HG02678 (cell line): ENCODE measurements around the gene CD82.

Experiments used
- ATAC-seq: cut with Tn5 transposase; IDR thresholded peaks from one replicate; pipeline ENCODE4 v1.9.1; 2021; ENCODE audit warnings: mild to moderate bottlenecking, moderate library complexity; ENCODE audit not compliant: unreplicated experiment

The CD82 gene, protein sequence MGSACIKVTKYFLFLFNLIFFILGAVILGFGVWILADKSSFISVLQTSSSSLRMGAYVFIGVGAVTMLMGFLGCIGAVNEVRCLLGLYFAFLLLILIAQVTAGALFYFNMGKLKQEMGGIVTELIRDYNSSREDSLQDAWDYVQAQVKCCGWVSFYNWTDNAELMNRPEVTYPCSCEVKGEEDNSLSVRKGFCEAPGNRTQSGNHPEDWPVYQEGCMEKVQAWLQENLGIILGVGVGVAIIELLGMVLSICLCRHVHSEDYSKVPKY

DNA sequence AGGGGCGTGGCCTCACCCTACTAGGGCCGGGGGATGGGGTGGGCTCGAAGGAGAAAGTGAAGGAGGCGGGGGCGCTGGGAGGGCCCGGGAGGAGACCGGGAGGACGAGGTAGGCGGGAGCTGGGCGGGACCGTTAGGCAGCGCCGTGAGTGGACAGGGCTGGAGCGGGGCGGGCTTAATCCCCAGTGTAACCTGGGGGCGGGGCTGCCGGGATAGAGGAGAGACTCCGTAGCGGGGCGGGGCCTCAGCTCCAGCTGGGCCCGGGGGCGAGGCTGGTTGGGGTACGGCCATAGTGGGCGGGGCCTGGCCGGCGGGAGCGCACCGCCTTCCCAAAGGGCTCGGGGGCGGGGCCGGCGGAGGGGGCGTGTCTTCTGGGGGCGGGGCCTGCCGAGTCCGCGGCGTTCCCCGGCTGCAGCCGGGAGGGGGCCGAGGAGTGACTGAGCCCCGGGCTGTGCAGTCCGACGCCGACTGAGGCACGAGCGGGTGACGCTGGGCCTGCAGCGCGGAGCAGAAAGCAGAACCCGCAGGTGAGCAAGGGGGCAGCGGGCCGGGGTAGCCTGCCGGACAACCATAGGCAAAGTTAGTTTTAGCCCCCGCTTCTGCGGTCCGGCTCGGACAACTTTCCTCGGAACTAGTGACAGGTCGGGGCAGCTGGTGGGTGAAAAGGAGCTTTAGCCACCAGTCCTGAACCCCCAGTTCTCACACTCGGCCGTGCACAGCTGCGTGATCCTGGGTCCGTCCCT lies at the start of gene CD82:
TSS of gene CD82 (plus strand) at position 453 of the 742 bp plus-strand sequence. CDS start 29,000 bp downstream, outside the sequence.
- peak; percentile 73 for ATAC-seq

- ATAC-seq: no peak
Measured at GRCh38 chr11:44516688-44517507, 48.6 kb upstream of the CD82 start.

DNA sequence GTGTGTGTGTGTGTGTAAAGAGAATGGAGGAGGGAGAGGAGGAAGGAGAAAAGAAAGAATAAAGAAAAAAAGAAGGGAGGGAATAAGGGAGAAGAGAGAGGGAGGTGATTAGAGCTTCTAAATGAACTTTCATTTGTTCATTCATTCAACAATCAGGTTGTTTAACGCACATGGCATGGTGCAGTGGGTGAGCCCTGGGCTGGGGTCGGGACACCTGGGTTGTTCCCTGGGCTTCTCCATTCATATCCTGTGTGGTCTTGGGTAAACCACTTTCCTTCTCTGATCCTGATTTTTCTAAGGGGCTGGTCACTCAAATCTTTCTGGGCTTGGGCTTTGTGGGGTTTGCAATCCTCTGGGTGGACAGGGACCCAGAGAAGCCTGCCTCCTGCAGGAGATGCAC lies 47.9 kb upstream of the CD82 start:
- no peak for ATAC-seq

DNA sequence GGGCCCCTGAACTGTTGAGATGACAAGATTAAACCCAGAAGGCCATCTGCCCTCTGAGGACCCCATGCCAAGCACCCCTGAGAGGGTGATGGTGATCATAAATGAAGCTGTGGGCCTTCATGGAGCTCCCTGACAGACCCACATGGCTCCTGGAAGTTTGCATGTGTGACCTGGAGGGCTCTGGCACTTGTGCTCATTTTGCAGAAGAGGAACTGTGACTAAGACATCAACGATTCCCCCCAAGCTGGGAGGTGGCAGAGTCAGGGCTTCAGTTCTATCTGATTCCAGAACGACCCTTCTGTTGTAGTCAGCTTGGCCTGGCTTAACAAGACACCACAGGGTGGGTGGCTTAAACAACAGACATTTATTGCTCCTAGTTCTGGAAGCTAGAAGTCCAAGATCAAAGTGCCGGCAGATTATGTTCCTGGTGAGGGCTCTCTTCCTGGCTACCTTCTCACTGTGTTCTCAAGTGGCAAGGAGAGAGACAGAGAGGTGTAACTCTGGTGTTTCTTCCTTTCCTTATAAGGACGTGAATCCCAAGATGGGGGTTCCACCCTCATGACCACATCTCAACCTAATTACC lies 46.4 kb upstream of the CD82 start:
- no peak for ATAC-seq

GRCh38 chr11:44519989-44520737 lies 45.3 kb upstream of the CD82 start:
- no peak for ATAC-seq

DNA sequence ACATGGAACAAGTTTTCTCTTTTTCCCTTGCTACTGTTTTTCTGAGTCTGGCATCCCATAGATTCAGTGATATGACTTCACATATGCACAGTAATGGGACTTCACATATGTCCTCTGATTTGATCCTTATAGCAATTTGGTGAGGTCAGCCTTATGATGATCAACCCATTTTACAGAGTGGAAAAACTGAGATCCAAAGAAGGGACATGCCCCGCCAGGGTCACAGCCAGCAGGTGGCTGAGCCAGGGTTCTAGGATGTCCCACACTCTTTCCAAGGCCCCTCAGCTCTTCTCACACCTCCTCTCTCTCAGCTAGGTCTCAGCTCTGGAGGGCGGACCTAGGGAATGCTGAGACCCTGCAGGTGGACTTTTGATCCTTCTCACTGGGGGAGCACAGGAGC lies 44.3 kb upstream of the CD82 start:
- no peak for ATAC-seq

DNA sequence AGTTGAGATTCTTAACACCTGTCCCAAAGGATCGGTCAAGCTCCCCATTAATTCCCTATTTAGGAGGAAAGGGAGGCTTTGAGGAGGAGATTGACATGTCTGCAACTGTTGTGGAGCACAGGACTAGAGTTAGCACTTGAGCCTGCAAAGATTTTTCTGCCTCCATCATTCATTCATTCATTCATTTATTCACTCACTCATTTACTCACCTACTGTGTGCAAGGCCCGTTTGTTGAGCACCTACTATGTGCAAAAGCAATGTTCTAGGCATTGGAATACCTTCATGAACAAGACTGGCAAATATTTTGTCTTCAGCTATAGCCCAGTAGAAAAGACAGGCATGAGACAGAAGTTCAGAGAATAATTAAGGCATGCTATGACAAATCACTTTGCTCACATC lies 43.2 kb upstream of the CD82 start:
- no peak for ATAC-seq

DNA sequence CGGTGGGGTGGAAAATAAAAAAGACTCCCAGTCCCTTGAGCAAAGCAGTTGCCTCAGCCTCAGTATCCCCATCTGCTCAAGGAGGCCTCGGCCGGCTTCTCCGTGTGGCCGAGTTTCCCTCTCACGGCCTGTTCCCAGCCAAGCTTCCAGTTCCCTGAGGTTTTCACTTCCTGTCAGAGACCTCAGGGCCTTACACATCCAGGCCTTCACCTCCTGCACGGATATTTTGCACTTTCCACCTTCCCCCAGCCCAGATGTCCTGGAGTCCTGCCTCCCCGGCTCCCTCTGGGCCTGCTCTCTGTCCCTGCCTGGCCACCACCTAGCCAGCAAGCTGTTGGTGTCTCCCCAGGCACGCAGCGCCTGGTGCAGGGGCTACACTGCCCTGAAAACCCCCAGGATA lies 41.1 kb upstream of the CD82 start:
- ATAC-seq: no peak

GRCh38 chr11:44524751-44525201 lies 40.7 kb upstream of the CD82 start:
- no peak for ATAC-seq

DNA sequence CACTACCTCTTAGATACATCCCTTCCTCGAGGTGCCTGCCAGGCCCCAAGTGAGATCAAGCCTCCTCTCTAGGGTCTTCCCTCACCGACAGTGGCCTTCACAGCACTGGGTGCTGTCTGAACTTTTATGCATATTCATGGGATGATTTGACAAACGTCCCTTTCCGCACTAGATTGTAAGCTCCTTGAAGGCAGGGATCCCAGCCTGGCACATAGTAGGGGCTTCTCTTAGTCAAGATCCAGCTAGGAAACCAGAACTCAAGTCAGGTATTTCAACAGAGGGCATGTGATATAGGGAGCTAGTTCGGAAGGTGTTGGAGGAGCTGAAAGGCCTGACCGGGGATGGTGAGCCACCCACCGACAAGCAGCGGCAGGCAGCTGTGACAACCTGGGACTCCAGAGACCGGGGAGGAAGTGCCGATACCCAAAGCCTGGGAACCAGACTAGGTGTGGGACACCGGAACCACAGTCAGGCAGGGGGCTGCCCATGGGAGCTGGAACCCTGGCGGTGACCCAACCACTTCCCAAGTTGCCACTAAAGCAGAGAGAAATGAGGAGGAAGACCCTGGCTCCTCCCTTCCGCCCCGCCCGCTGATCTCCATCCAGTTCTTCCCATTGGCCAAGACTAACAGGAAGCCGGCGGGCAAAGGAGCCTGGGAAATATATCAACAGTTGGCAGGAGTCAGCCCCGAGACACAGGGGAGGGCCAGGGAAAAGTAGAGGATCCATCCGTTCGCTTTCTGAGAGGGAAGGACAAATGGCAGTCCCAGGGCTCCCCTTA lies 39.8 kb upstream of the CD82 start:
- ATAC-seq: no peak

DNA sequence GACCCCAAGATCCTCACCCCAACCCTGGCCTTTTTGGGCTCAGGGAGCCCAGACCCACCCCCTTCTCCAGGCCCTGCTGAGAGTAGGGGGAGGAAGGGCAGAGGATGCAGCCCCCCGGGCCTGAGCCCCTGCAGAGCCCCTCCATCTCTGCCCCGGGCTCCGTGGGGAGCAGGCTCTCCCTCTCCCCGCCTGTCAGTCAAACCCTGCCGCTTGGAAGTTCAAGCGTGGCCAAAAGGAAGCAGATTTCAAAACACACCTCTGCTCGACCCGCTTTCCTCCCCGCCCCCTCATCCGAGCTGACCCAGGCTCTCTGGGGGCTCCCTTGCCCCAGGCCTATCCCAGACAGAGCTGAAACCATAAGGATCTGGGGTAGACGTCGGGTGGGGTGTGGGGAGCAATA lies 39.0 kb upstream of the CD82 start:
- ATAC-seq: no peak

- no peak for ATAC-seq
Measured at GRCh38 chr11:44527476-44527875, 38.0 kb upstream of the CD82 start.

GRCh38 chr11:44528103-44528502 lies 37.4 kb upstream of the CD82 start:
- ATAC-seq: no peak

DNA sequence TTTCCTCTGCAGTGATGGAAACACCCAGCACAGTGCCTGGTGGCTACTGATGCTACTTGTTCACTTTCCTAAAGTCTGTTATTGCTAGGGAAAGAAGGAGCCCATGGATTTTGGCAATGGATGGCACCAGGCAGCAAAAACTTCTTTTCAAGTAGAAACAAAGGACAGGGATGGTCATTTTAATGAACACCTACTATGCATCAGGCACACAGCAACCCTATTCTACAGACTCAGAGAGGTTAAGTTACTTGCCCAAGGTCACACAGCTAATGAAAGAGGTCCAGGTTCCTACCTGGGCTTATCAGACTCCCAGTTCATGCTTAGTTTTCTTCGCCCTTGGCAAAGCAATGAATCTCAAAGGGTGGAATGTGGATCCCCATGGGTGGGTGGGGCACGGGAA lies 36.9 kb upstream of the CD82 start:
- no peak for ATAC-seq

DNA sequence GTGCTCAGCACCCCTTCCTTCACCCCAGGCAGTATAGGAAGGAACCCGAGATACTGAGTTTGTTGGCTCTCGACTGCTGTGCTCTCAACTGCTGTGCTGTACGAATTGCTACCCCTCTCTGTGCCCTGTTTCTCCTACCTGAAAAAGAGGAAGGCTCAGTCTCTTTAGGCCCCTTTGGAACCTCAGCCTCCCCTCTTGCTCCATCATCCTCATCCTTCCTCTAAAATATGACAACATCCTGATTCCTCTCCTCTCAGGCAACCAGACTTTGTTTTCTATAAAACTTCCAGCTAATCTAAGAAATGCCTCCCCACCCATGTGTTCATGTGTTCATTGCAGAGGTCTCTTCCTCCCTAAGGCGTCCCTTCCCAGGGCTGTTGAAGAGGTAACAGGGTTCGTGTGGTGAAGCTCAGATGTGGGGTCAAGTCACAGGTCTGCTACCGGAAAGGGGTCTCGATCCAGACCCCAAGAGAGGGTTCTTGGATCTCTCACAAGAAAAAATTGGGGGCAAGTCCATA lies 35.5 kb upstream of the CD82 start:
- no peak for ATAC-seq

DNA sequence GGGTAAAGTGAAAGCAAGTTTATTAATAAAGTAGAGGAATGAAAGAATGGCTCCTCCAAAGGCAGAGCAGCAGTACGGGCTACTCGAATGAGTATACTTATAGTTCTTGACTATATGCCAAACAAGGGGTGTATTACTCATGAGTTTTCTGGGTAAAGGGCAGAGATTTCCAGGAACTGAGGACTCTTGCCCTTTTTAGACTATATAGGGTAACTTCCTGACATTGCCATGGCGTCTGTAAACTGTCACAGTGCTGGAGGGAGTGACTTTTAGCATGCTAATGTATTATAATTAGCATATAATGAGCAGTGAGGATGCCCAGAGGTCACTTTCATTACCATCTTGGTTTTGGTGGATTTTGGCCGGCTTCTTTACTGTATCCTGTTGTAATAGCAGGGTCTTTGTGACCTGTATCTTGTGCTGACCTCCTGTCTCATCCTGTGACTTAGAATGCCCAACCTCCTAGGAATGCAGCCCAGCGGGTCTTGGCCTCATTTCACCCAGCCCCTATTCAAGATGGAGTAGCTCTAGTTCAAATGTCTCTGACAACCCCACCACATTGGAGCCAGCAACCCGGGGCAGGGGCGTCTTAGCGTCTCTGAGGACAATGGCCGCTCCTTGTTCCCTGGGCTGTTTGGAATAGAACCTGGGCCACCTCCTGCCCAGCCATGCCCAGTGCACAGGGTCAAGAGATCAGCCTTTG lies 34.9 kb upstream of the CD82 start:
- ATAC-seq: no peak

DNA sequence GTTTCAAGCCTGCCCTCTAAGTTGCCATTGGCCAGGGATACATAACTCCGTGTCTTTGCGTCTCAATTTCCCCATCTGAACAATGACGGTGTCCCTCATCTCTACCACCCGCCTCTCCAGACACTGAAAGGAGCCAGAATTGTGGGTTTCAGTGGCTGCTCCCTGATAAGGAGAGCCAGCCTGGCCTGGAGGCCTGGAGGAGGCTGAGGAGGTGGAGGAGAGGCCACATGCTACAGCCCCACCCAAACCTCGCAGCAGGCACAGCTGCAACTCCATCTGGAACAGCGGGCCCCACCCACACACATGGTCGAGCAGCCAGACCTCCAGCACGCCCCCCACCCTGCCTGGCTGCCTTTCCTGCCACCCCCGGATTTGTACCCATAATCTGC lies 34.4 kb upstream of the CD82 start:
- ATAC-seq: no peak

- no peak for ATAC-seq
Measured at GRCh38 chr11:44531636-44532035, 33.8 kb upstream of the CD82 start.

DNA sequence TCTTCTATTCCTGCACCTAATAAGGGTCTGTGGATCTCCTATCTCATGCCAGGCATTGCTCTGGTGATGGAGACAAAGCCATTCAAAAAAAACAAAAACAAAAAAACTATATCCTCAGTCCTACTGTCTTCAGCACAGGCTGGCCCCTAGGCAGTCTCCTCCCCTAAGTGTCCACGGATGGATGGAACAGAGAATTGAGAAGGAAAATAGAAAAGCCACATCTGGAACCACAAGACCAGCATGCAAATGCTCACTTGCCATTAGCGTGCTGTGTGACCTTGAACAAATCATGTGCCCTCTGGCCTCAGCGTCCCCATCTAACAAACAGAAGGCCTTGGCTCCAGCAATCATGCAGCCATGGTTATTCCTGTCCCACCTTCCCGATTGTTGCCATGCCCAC lies 32.7 kb upstream of the CD82 start:
- peak; percentile 48 for ATAC-seq
